Body of pancreas (tissue), 4 donors: ENCODE measurements around the gene CC2D2B. TPM values are rescaled to one million over a fixed set of nuclear protein-coding genes. Genes with fewer than 3 reads are reported as not detected.

Experiments used
- ATAC-seq: fragments of 150-250 bp; one replicate; pipeline ENCODE4 v1.9.1; 2016
- DNase-seq, 4 donors: peaks; one replicate each; pipeline ENCODE4 v3.0.0-alpha.2; 2019
- H3K27ac ChIP-seq, 4 donors: fragments of 200-600 bp; sonication (generic); 1 replicate in 3 of 4; 2 replicates in 1 of 4; pipeline versions ENCODE4 v1.5.1 to v1.6.1; 2016 to 2019; ENCODE audit warnings: mild to moderate bottlenecking in 1 of 4, mixed read lengths in 1 of 4, moderate library complexity in 1 of 4
- H3K27me3 ChIP-seq, 2 donors: fragments of 200-600 bp; sonication (generic); one replicate each; pipeline ENCODE4 v1.6.0; 2016; ENCODE audit warnings: mild to moderate bottlenecking in 1 of 2
- H3K36me3 ChIP-seq, 2 donors: fragments of 200-600 bp; sonication (generic); replicated peaks in 1 of 2; 2 replicates each; pipeline ENCODE4 v1.5.1; 2016; ENCODE audit warnings: low read depth in 2 of 2; ENCODE audit not compliant: insufficient read depth in 1 of 2
- H3K4me1 ChIP-seq: fragments of 200-600 bp; sonication (generic); one replicate; pipeline ENCODE4 v1.6.0; 2016
- H3K4me3 ChIP-seq, 2 donors: fragments of 200-600 bp; sonication (generic); 1 replicate in 1 of 2; 2 replicates in 1 of 2; pipeline ENCODE4 v1.5.1; 2016 to 2019
- H3K9me3 ChIP-seq, 3 donors: fragments of 200-600 bp; sonication (generic); 1 replicate in 2 of 3; 2 replicates in 1 of 3; pipeline ENCODE4 v1.5.1; 2016
- POLR2A ChIP-seq, 3 donors: fragments of 450-650 bp; IDR thresholded peaks; one replicate each; pipeline ENCODE4 v1.6.1; 2016; ENCODE audit warnings: antibody characterized with exemption in 3 of 3, mild to moderate bottlenecking in 2 of 3
- WGBS, 2 donors: methylation state at CpG; one replicate each; pipeline ENCODE4 v1.1.5; 2017; 5-methylcytosine and 5-hydroxymethylcytosine counted together
- intact Hi-C: fragments of 100-400 bp; cut with DNase I; formaldehyde crosslinking; loops from one replicate; pipeline ENCODE4 v1.15.1; 2023
- total RNA-seq, 2 donors: library from RNA; depleted of rRNA; stranded (reverse); fragments of >200 nt; gene quantifications; one replicate each; pipeline ENCODE4 v1.1.0, GENCODE V29; 2016
- TF ChIP-seq, protein P1 (sequence below), 7 experiments: fragments of 450-650 bp in 4 of 7; fragments of 200-600 bp in 3 of 7; sonication (generic) in 3 of 7; IDR thresholded peaks; one replicate each; pipeline ENCODE4 v1.5.1; 2016 to 2019; ENCODE audit warnings: antibody characterized with exemption in 7 of 7

Gene CC2D2B
- total RNA-seq, 2 donors from 2014 or later: 0.99 to 3.4 TPM

DNA sequence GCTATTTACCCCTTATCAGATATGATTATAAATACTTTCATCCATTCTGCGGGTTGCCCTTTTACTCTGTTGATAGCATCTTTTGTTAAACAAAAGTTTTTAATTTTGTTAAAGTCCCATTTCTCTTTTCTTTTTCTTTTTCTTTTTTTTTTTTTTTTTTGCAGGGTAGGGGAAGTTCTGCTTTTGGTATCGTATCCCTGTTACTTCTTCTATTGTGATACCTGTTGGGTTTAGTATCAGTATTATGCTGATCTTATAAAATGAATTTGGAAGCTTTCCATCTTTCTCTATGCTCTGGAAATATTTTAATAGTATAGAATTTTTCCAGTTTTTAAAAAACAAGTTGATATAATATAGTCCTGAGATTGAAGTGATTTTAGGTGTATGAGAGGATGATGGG lies 141.6 kb downstream of the CC2D2B start:
- Histone ChIP-seq H3K4me3 (no peak overlapping the region), H3K9me3 (no peaks in the 10 kb centered on the region), H3K27ac (no peak overlapping the region), H3K27me3 (no peaks in the 10 kb centered on the region), H3K36me3 (no peaks in the 10 kb centered on the region), H3K4me1 (peaks cover 8% of the 10 kb centered on the region)
- TF ChIP-seq, protein P1, sequence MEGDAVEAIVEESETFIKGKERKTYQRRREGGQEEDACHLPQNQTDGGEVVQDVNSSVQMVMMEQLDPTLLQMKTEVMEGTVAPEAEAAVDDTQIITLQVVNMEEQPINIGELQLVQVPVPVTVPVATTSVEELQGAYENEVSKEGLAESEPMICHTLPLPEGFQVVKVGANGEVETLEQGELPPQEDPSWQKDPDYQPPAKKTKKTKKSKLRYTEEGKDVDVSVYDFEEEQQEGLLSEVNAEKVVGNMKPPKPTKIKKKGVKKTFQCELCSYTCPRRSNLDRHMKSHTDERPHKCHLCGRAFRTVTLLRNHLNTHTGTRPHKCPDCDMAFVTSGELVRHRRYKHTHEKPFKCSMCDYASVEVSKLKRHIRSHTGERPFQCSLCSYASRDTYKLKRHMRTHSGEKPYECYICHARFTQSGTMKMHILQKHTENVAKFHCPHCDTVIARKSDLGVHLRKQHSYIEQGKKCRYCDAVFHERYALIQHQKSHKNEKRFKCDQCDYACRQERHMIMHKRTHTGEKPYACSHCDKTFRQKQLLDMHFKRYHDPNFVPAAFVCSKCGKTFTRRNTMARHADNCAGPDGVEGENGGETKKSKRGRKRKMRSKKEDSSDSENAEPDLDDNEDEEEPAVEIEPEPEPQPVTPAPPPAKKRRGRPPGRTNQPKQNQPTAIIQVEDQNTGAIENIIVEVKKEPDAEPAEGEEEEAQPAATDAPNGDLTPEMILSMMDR (IDR thresholded peaks at IDR 0.05): no peak
- TF ChIP-seq POLR2A (IDR thresholded peaks at IDR 0.05): no peak
- no peak for DNase-seq
- intact Hi-C loops: no loop called here
- WGBS, 2 donors: 66 to 77% methylated on average over 2 of the region's 2 CpGs
- ATAC-seq: no peak

DNA sequence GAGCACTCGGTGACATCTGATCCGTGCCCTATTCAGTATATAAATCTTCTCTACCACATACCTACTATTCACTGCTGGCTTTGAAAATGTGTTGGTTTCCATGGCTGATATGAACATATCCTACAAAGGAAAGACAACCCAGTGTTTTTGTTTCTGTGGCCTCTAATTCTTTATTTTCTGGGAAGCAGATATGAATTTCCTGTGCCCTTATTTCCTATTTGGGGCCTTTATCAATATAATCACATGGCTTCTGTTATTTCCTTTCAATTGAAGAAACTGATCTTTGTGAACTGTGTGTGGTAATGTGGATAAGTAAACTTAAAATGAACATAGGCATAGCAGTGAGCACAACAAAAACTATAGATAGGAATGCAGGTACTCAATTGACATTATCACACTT lies 146.2 kb downstream of the CC2D2B start:
- ATAC-seq (no peak), DNase-seq (no peak)
- TF ChIP-seq, protein P1 (IDR thresholded peaks at IDR 0.05): no peak
- TF ChIP-seq POLR2A (IDR thresholded peaks at IDR 0.05): no peak
- Histone ChIP-seq H3K27ac (no peak overlapping the region), H3K27me3 (no peaks in the 10 kb centered on the region), H3K36me3 (peaks cover 0 to 15% of the 10 kb centered on the region in 2 donors), H3K4me1 (no peaks in the 10 kb centered on the region), H3K9me3 (no peaks in the 10 kb centered on the region), H3K4me3 (no peak overlapping the region)
- WGBS, 2 donors: 92% methylated on average over 2 of the region's 2 CpGs
- intact Hi-C loops: no loop called here

DNA sequence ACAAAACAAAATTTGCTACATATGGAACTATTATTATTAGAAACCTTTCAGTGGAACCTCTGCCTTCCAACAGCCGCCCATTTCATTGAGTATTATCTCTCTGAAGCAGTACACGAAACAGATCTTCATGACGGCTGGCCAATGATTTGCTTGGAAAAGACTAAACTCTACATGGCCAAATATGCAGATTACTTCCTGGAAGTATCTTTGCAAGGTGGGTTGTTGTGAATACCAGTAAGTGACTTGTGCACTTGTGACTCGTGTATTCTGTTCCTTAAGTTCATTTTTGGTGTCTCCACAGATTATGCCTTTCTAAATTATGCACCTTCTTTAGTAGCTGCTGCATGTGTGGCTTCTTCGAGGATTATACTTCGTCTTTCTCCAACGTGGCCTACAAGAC lies 149.0 kb downstream of the CC2D2B start:
- no peak overlapping the region for H3K4me3 ChIP-seq

DNA sequence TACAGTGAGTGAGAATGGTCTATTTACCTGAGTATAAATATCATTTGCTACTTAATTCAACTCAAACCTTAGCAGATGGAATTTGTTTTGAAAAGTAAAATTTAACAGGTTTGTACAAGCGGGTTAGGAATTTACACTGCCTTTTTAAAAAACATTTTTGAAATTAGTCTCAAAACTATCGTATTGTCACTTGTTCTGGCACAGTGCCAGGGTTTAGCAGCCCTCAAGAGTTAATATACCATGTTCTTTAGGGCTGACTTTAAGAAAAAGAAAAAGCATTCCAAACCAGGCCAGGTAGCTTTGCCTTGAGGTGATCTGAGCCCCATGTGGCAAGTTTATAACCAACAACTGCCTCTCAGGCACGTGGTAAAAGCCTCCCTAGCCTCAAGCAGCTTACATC lies 153.5 kb downstream of the CC2D2B start:
- Histone ChIP-seq H3K9me3 (no peaks in the 10 kb centered on the region), H3K27me3 (no peaks in the 10 kb centered on the region), H3K27ac (no peak overlapping the region), H3K4me3 (no peak overlapping the region), H3K36me3 (peaks cover 0 to 16% of the 10 kb centered on the region in 2 donors), H3K4me1 (no peaks in the 10 kb centered on the region)
- DNase-seq (no peak), ATAC-seq (no peak)
- TF ChIP-seq, protein P1 (IDR thresholded peaks at IDR 0.05): no peak
- no peak for TF ChIP-seq POLR2A (IDR thresholded peaks at IDR 0.05)
- intact Hi-C loops: no loop called here
- WGBS, 2 donors: 89 to 93% methylated on average over 3 of the region's 3 CpGs

More for the DNA sequence above, 149.0 kb downstream of the CC2D2B start:
- H3K27ac ChIP-seq: no peak overlapping the region
- TF ChIP-seq, protein P1 (IDR thresholded peaks at IDR 0.05): no peak
- TF ChIP-seq POLR2A (IDR thresholded peaks at IDR 0.05): no peak
- H3K4me1 ChIP-seq: no peaks in the 10 kb centered on the region
- H3K36me3 ChIP-seq: peaks cover 0 to 16% of the 10 kb centered on the region in 2 donors
- intact Hi-C loops: no loop called here
- WGBS, 2 donors: 87 to 93% methylated on average over 7 of the region's 7 CpGs
- ATAC-seq (no peak), DNase-seq (no peak)
- no peaks in the 10 kb centered on the region for H3K9me3 ChIP-seq
- no peaks in the 10 kb centered on the region for H3K27me3 ChIP-seq

DNA sequence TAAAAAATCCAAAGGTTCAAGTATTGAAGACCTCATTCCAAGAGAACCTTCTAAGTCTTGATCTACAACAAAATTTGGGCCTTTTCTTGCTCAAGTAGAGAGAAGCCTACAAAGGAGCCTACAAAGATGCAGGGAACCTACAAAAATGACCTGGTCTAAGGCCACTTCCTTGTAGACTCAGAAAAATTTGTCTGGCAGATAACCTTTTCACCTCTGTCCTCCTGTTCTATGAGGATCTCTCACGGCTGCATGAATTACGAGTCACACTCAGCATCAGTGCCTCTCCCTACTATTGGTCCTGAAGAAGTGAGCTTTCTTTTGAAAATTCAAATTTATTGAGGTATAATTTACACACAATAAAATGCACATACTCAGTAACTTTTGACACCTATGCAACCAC lies 164.9 kb downstream of the CC2D2B start:
- H3K27ac ChIP-seq: no peak overlapping the region
- no peaks in the 10 kb centered on the region for H3K9me3 ChIP-seq
- no peaks in the 10 kb centered on the region for H3K27me3 ChIP-seq
- intact Hi-C loops: no loop called here
- no peak for DNase-seq
- TF ChIP-seq, protein P1 (IDR thresholded peaks at IDR 0.05): no peak
- TF ChIP-seq POLR2A (IDR thresholded peaks at IDR 0.05): no peak
- WGBS, 2 donors: 72 to 86% methylated on average over 2 of the region's 2 CpGs
- H3K4me1 ChIP-seq: no peaks in the 10 kb centered on the region
- no peaks in the 10 kb centered on the region for H3K36me3 ChIP-seq
- no peak overlapping the region for H3K4me3 ChIP-seq
- no peak for ATAC-seq
